Left lung (tissue), 10 donors: ENCODE results near the gene HLX. TPM values are rescaled to one million over a fixed set of nuclear protein-coding genes. Genes with fewer than 3 reads are reported as not detected.

Experiments used
- ATAC-seq: fragments of 200-7000 bp; cut with Tn5 transposase; one replicate; pipeline ENCODE4 v1.9.1; 2020; ENCODE audit warnings: moderate library complexity
- DNase-seq, 4 donors: peaks; one replicate each; pipeline ENCODE4 v3.0.0-alpha.2; 2013 to 2020
- H3K27ac ChIP-seq, 2 donors: fragments of 200-600 bp; sonication (generic) in 1 of 2; one replicate each; pipeline versions ENCODE4 v1.5.0 to v1.8.0; 2020 to 2021
- H3K27me3 ChIP-seq, 2 donors: fragments of 200-600 bp; sonication (generic) in 1 of 2; one replicate each; pipeline versions ENCODE4 v1.5.0 to v1.8.0; 2020 to 2021
- H3K36me3 ChIP-seq, 2 donors: fragments of 200-600 bp; sonication (generic) in 1 of 2; one replicate each; pipeline versions ENCODE4 v1.5.0 to v1.8.0; 2020 to 2021
- H3K4me1 ChIP-seq, 2 donors: fragments of 200-600 bp; one replicate each; pipeline ENCODE4 v1.8.0; 2021
- H3K4me3 ChIP-seq, 2 donors: fragments of 200-600 bp; sonication (generic) in 1 of 2; one replicate each; pipeline versions ENCODE4 v1.5.0 to v1.8.0; 2020 to 2021; ENCODE audit warnings: mild to moderate bottlenecking in 1 of 2
- H3K9me3 ChIP-seq, 2 donors: fragments of 200-600 bp; sonication (generic) in 1 of 2; one replicate each; pipeline versions ENCODE4 v1.5.0 to v1.8.0; 2020 to 2021
- intact Hi-C, 2 donors: fragments of 100-400 bp; cut with DNase I; formaldehyde crosslinking; loops; one replicate each; pipeline versions ENCODE4 v1.11.2 to v1.14.2; 2022
- polyA plus RNA-seq, 6 donors: library from polyadenylated mRNA; unstranded; fragments of 120-200 nt; gene quantifications; one replicate each; pipeline ENCODE4 v1.2.1, GENCODE V29; 2013; ENCODE audit not compliant: insufficient read length in 6 of 6
- total RNA-seq, 2 donors: library from RNA; stranded (reverse); fragmentation: NEBNext Ultra II Directional; extraction: Animal tissue kit (Norgen Biotek cat#: 25700); gene quantifications; one replicate each; pipeline ENCODE4 v1.2.1, GENCODE V29; 2021
- TF ChIP-seq, protein P1 (sequence below), 2 donors: fragments of 200-600 bp; sonication (generic) in 1 of 2; IDR thresholded peaks; one replicate each; pipeline versions ENCODE4 v1.5.0 to v1.8.0; 2021; ENCODE audit warnings: antibody characterized with exemption in 2 of 2
- donor health status: DM: no; HTN: yes; CAD: no.
- donor health status: DM: no; HTN: no; CAD: no.

HLX gene
- total and polyA plus RNA-seq, 8 donors: 15.4 to 68.9 (median 47.2) TPM

DNA sequence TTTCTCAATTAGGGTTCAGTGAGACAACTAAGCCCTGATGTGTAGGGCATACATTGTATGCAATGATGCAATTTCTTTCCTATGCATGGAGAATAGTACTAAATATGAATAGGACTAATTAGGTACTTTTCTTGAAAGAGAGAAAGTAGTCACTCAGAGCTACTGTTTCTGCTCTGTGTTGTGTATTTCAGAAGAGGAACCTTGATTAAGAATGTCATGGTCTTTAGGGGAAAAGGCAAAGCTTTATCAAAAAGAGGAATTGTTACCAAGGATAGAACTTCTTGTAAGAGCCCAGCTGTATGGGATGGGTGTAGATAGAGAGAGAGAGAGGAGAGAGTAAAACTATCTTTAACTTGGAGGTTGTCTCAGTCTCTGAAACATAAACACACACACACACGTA is 49.1 kb downstream of the HLX start:
- DNase-seq: no peak
- Histone ChIP-seq H3K4me3 (no peak overlapping the region), H3K27me3 (no peaks in the 10 kb centered on the region), H3K27ac (no peak overlapping the region), H3K9me3 (no peaks in the 10 kb centered on the region), H3K4me1 (no peaks in the 10 kb centered on the region), H3K36me3 (no peaks in the 10 kb centered on the region)
- ATAC-seq: no peak
- intact Hi-C loops: no loop called here
- TF ChIP-seq, protein P1, sequence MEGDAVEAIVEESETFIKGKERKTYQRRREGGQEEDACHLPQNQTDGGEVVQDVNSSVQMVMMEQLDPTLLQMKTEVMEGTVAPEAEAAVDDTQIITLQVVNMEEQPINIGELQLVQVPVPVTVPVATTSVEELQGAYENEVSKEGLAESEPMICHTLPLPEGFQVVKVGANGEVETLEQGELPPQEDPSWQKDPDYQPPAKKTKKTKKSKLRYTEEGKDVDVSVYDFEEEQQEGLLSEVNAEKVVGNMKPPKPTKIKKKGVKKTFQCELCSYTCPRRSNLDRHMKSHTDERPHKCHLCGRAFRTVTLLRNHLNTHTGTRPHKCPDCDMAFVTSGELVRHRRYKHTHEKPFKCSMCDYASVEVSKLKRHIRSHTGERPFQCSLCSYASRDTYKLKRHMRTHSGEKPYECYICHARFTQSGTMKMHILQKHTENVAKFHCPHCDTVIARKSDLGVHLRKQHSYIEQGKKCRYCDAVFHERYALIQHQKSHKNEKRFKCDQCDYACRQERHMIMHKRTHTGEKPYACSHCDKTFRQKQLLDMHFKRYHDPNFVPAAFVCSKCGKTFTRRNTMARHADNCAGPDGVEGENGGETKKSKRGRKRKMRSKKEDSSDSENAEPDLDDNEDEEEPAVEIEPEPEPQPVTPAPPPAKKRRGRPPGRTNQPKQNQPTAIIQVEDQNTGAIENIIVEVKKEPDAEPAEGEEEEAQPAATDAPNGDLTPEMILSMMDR (IDR thresholded peaks at IDR 0.05): no peak

DNA sequence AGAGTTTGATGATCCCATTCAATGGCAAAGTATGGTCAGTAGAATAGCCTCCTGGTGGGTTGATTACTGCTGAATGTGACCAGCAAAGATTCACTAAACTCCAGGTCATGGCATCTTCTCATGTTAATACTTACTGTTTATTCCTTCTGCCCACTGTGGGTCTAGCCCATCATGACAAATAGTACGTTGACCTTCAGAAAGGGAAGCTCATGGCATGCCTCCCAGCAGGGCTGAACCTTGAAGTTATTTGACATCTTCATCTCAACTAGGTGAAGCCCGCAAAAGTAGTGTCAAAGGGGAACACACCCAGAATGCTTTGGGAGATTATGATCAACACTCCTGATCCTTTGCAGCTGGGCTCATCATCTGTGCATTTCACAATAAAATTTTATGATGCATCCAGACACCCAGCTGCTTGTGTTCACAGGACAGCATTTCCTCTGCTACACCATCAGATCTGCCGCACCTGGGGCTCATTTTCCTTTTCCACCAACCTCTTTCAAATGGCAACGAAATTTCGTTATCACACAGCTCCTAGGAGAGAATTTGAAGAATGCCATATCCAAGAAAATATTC is 49.6 kb downstream of the HLX start:
- intact Hi-C loops: no loop called here
- no peaks in the 10 kb centered on the region for H3K9me3 ChIP-seq
- no peak overlapping the region for H3K4me3 ChIP-seq
- no peaks in the 10 kb centered on the region for H3K36me3 ChIP-seq
- no peak for ATAC-seq
- no peak for DNase-seq
- no peak overlapping the region for H3K27ac ChIP-seq
- no peaks in the 10 kb centered on the region for H3K27me3 ChIP-seq
- TF ChIP-seq, protein P1 (IDR thresholded peaks at IDR 0.05): no peak
- no peaks in the 10 kb centered on the region for H3K4me1 ChIP-seq

DNA sequence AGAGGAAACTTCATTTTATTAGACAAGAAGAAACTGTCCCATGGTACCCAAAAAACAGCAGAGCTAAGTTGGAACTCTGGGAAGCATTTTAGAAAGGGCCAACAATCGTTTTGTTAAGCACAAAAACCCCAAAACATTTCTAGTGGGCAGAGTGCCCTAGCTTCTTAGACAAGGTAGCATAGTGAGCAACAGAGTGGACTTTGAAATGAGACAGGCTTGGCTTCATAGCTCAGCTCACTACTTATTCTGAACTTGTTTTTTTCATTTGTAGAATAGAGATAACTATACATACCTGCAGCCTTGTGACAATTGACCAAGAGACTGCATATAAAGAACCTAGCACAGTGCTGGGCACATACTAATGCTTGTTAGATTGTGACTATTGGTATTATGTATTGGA is 50.1 kb downstream of the HLX start:
- Histone ChIP-seq H3K27ac (no peak overlapping the region), H3K4me3 (no peak overlapping the region), H3K36me3 (no peaks in the 10 kb centered on the region), H3K27me3 (no peaks in the 10 kb centered on the region), H3K9me3 (no peaks in the 10 kb centered on the region), H3K4me1 (no peaks in the 10 kb centered on the region)
- DNase-seq: no peak
- ATAC-seq: no peak
- TF ChIP-seq, protein P1 (IDR thresholded peaks at IDR 0.05): no peak
- intact Hi-C loops: no loop called here

Other genes with a start within 250 kb of the HLX start
- 10 to 100 TPM; 13.1 to 17.0 TPM for gene C1orf115, start 189.1 kb upstream of the HLX start, total RNA-seq
- 10 to 100 TPM; 17.6 to 25.0 (median 19.9) TPM for gene C1orf115, start 189.1 kb upstream of the HLX start, polyA plus RNA-seq
- 10 to 100 TPM; 41.2 to 45.8 TPM for gene MTARC2, start 131.1 kb upstream of the HLX start, total RNA-seq
- gene MTARC2, start 131.1 kb upstream of the HLX start, polyA plus RNA-seq: 10 to 100 TPM; 70.1 to 84.3 (median 81.2) TPM
- 10 to 100 TPM; 33.5 to 38.6 TPM for gene MTARC1, start 92.5 kb upstream of the HLX start, total RNA-seq
- 10 to 100 TPM; 20.5 to 27.3 (median 21.6) TPM for gene MTARC1, start 92.5 kb upstream of the HLX start, polyA plus RNA-seq